Fibroblast of skin of right quadriceps (primary cell): Measurements from ENCODE around the gene RALGPS2.

Experiments
- DNase-seq: peaks from one replicate; pipeline ENCODE4 v3.0.0-alpha.2; 2013

The RALGPS2 gene

GRCh38 chr1:178869119-178869697 is 144.2 kb downstream of the RALGPS2 start:
- DNase-seq = peak; percentile 58

GRCh38 chr1:178870221-178870620 is 145.2 kb downstream of the RALGPS2 start:
- DNase-seq = no peak

- peak; percentile 38 for DNase-seq
These were observed 145.9 kb downstream of the RALGPS2 start, which contains the start of gene ANGPTL1 for GRCh38 chr1:178870944-178871343. Gene ANGPTL1 (minus strand): TSS chr1:178871077. CDS start chr1:178865776, 5,301 bp downstream.

GRCh38 chr1:178871551-178872320 is 146.7 kb downstream of the RALGPS2 start:
- no peak for DNase-seq

- no peak for DNase-seq
These were observed 149.9 kb downstream of the RALGPS2 start for GRCh38 chr1:178874966-178875365.

GRCh38 chr1:178875936-178876335 is 150.9 kb downstream of the RALGPS2 start:
- DNase-seq = no peak

- no peak for DNase-seq
These were observed 152.9 kb downstream of the RALGPS2 start for GRCh38 chr1:178877896-178878295.

GRCh38 chr1:178881950-178882349 is 156.9 kb downstream of the RALGPS2 start:
- no peak for DNase-seq

- DNase-seq = no peak
These were observed 160.8 kb downstream of the RALGPS2 start for GRCh38 chr1:178885869-178886268.

- no peak for DNase-seq
These were observed 161.5 kb downstream of the RALGPS2 start for GRCh38 chr1:178886551-178886950.

- no peak for DNase-seq
These were observed 170.9 kb downstream of the RALGPS2 start for GRCh38 chr1:178895928-178896327.

GRCh38 chr1:178898401-178898800 is 173.4 kb downstream of the RALGPS2 start:
- DNase-seq = no peak

GRCh38 chr1:178899402-178899801 is 174.4 kb downstream of the RALGPS2 start:
- no peak for DNase-seq

- no peak for DNase-seq
These were observed 176.6 kb downstream of the RALGPS2 start for GRCh38 chr1:178901482-178902125.

GRCh38 chr1:178908358-178908757 is 183.3 kb downstream of the RALGPS2 start:
- DNase-seq = peak; percentile 61

GRCh38 chr1:178910023-178910422 is 185.0 kb downstream of the RALGPS2 start:
- DNase-seq = no peak

GRCh38 chr1:178912597-178912996 is 187.6 kb downstream of the RALGPS2 start:
- no peak for DNase-seq

- no peak for DNase-seq
These were observed 191.6 kb downstream of the RALGPS2 start for GRCh38 chr1:178916448-178917174.

- no peak for DNase-seq
These were observed 193.3 kb downstream of the RALGPS2 start for GRCh38 chr1:178918308-178918707.

GRCh38 chr1:178918955-178919354 is 193.9 kb downstream of the RALGPS2 start:
- no peak for DNase-seq

GRCh38 chr1:178919581-178919980 is 194.5 kb downstream of the RALGPS2 start:
- DNase-seq = no peak

- no peak for DNase-seq
These were observed 196.5 kb downstream of the RALGPS2 start for GRCh38 chr1:178921499-178921898.

GRCh38 chr1:178923512-178923911 is 198.5 kb downstream of the RALGPS2 start:
- DNase-seq = no peak
